GM19025 (cell line): ENCODE measurements around the gene BSN.
A peak's percentile ranks its signal among the peaks of the same experiment; 100 is the strongest.
"Not testable (repeated sequence)": the region's sequence is repeated elsewhere in the genome, so short reads cannot be mapped to it uniquely, and the experiment has no call there.

Experiments
- ATAC-seq: cut with Tn5 transposase; IDR thresholded peaks from one replicate; pipeline ENCODE4 v1.9.1; 2021; ENCODE audit warnings: mild to moderate bottlenecking, low read depth, moderate library complexity; ENCODE audit not compliant: unreplicated experiment

BSN gene

GRCh38 chr3:49668861-49669260 lies 114.6 kb downstream of the BSN start:
- no peak for ATAC-seq

- no peak for ATAC-seq
Observed at GRCh38 chr3:49669352-49669751, 115.1 kb downstream of the BSN start.

GRCh38 chr3:49670940-49671290 lies 116.6 kb downstream of the BSN start:
- ATAC-seq: no peak

GRCh38 chr3:49671291-49672288 lies 117.3 kb downstream of the BSN start:
- ATAC-seq: no peak

GRCh38 chr3:49673121-49673714 lies 118.9 kb downstream of the BSN start:
- no peak for ATAC-seq

- peak; percentile 70 for ATAC-seq
Observed at GRCh38 chr3:49673715-49674496, 119.6 kb downstream of the BSN start, which contains the start of gene APEH. Gene APEH (plus strand): TSS chr3:49674351. CDS start chr3:49674402, 51 bp downstream.

GRCh38 chr3:49674497-49674983 lies 120.3 kb downstream of the BSN start:
- ATAC-seq: peak; percentile 21

- ATAC-seq: no peak
Observed at GRCh38 chr3:49675912-49676311, 121.6 kb downstream of the BSN start.

GRCh38 chr3:49680493-49681231 lies 126.4 kb downstream of the BSN start:
- ATAC-seq: no peak

- no peak for ATAC-seq
Observed at GRCh38 chr3:49681232-49681522, 126.9 kb downstream of the BSN start.

GRCh38 chr3:49681543-49681942 lies 127.3 kb downstream of the BSN start:
- no peak for ATAC-seq

GRCh38 chr3:49683162-49683561 lies 128.9 kb downstream of the BSN start:
- no peak for ATAC-seq

- ATAC-seq: not testable (repeated sequence)
Observed at GRCh38 chr3:49684453-49684852, 130.2 kb downstream of the BSN start.

- ATAC-seq: not testable (repeated sequence)
Observed at GRCh38 chr3:49685103-49685502, 130.8 kb downstream of the BSN start.

- ATAC-seq: not testable (repeated sequence)
Observed at GRCh38 chr3:49685846-49686245, 131.6 kb downstream of the BSN start.

- ATAC-seq: not testable (repeated sequence)
Observed at GRCh38 chr3:49686346-49686745, 132.1 kb downstream of the BSN start.

- ATAC-seq: not testable (repeated sequence)
Observed at GRCh38 chr3:49686769-49687423, 132.6 kb downstream of the BSN start.

- not testable (repeated sequence) for ATAC-seq
Observed at GRCh38 chr3:49687424-49687795, 133.1 kb downstream of the BSN start.

- ATAC-seq: peak; percentile 9
Observed at GRCh38 chr3:49688338-49689045, 134.2 kb downstream of the BSN start.
